ENCODE measurements around the gene FAM110D.

The FAM110D gene

DNA sequence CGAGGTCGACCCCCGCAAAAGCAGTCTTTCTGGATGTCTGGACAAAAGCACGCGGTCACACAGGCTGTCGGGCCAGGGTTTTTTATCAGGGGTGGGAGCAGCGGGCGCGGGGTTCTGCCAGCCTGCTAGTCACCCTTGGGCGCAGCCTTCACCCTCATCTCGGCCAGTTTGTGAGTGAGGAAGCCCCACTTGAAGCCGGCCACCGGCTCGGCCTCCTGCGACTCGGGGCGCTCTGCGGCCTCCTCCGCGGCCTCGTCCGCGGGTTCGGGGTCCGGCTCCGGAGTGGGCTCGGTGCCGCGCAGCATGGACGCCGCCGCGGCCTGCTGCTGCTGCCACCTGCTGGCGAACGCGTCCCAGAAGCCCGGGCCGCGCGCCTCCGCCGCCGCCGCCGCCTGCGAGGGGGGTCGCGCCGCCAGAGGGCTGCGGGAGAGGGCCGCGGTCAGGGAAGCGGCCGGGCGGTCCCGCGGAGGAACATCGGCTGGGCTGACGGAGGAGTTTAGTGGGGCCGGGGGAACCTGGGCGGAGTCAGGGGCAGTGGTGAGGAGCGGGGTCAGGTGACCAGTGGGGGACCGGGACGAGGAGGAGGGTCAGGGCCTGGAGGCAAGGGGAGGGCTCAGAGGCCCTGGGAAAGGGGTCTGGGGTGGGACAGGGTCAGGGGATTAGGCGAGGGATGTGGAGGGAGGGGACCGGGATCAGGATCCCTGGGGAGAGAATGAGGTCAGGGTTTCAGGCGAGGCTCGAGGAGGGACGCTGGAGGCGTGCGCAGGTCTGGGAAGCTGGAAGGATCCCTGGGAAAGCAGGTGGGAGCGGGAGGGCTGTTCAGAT is 5.4 kb downstream of the FAM110D start:
- DNase-seq = peak; percentile 52

DNA sequence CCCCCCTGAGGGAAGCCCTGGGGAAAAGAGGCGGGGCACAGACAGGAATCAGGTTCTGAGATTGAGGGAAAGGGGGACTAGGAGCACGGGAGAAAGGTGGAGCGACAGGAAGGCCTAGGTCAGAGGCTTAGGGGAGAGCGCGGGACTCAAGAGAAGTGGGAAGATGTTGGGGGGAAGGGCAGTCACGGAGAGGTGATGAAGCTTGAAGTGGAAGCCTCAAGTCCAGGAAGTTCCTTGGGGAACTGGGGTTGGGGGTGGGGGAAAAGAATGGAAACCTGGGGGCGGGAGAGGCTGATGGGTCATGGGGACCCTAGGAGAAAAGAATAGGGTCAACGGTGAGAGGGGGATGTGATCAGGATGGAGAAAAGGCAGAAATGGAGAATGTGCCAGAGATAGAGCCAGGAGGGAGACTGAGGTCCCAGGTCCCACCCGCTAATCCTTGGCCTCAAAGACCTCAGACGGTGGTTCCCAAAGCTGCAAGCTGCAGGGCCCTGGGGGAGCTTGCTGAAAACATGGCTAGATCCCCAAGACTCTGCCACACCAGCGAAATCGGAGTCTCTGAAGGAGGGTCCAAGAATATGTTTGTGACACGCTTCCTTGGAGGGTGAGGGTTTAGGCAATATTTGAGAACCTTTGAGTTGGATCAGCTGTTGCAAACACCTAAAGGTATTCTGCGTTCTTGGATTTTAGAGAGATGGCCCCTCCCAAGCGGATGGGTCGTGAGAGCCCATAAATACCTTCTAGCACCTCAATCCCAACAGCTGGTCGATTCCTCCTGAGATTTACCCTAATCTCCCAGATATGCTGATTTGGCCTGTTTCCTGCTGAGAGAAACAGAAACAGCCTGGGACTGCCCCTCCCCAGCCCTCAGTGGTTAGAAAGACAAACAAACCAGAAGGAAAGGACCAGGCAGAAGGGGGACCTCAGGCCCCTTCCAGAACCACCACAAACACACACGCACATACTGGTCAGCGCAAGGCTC is 6.3 kb downstream of the FAM110D start:
- DNase-seq = no peak

DNA sequence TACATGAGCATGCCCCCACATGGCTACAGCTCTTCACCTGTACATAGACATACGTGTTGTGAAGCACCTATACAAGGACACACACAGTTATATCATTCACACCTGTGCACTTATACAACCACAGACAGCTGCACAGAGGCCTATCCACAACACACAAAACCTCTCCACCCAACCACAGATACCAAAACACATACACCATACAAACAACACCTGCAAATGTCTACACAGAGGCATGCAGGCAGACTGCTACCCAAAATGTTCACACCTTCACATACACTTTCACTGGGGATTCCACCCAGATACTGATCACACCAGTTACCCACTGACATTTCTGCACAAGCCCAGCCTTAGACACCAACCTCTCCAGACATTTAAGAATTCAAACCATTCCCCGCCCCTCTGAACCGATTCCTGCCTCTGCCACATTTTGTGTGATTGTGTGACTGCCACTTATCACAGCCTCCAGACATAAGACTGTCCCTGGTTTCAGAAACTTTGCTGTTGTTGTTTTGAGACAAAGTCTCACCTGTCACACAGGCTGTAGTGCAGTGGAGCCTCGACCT is 7.9 kb downstream of the FAM110D start:
- DNase-seq = no peak

DNA sequence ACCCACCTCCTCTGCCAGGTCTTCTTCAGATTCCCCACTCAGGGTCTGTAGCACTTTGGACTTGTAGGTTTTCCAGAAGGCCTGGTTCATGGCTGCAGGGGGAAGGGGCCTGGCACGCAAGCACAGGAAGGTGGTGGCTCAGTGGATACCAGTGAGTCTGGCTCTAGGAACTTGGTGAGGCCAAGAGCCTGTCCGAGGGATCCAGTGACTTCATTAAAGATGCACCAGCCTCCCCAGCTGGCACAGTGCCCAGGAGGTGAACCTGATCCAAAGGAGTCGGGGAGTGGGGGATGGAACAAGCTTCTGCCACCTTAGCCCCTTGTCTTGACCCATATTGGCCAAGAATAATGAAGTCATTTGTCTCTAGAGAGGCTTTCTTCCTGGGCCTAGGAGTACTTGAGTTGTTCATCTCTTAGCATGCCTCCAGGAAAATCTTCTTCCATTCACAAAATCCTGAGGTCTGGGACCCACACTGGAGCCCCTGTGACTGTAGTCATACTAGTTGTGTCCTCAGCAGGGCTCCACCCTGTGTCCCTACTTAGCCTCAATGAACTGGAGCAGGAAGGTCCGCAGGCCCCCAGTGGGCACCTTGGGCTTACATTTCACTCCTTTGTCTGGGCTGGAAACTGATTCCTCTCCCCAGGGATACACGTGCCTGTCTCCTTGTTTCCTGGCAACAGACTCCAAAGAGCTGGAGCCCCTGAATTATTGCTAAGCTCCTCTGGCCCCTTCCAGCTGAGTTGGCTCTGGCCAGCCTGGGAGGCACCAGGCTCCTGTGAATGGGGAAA is 9.7 kb downstream of the FAM110D start, which contains the start of gene C1orf232:
Gene C1orf232, minus strand, starts transcription at position 554 of the 788 bp plus-strand sequence. Its CDS starts 464 bp downstream, at position 90.
- DNase-seq = peak; percentile 2

DNA sequence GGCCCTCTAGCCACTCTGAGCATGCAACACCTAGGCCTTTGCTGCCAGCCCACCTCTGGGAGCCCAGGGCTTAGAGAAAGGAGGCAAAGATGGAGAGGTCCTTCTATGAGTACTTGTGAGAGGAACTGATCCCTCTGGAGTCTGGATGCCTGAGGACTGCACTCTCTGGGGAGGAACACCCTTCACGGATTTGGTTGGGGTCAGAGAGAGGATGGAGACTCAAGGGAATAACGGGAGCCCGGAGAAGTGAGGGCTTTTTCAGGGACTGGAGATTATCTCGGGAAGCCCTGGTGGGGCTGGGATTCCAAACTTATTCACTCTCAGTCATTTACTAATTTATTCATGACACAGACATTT is 10.3 kb downstream of the FAM110D start:
- peak; percentile 45 for DNase-seq

DNA sequence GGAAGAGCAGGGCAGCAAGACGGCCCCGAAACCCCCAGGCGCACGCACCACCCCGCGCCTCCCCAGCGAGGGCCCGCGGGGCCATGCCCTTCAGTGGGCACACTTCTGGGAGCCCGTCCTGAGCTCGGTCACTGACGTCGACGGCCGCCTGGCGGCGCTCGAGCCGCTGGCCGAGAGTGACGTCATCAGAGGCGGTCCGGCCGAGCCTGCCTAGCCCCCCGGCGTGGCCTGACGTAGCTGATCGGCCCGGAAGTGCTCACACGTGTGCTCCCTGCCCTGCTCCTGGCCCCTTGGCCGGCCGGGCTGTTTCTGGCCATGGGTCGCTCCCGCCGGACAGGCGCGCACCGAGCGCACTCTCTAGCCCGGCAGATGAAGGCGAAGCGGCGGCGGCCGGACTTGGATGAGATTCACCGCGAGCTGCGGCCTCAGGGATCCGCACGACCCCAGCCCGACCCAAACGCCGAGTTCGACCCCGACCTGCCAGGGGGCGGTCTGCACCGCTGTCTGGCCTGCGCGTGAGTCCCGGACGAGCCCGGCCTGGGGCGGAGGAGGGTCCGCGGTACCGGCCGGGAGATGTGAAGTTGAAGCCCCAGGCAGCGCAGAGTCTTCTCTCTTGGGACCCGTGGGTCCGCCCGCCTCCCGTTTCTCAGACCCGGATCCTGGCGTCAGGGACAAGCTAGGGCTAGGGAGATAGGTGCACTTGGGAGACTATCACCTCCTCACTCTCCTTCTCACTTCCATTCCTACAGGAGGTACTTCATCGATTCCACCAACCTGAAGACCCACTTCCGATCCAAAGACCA is 11.0 kb downstream of the FAM110D start, which contains the start of gene ZNF593:
Gene ZNF593, plus strand, starts transcription at position 240 of the 803 bp plus-strand sequence. Its CDS starts 76 bp downstream, at position 316.
- DNase-seq = peak; percentile 92

DNA sequence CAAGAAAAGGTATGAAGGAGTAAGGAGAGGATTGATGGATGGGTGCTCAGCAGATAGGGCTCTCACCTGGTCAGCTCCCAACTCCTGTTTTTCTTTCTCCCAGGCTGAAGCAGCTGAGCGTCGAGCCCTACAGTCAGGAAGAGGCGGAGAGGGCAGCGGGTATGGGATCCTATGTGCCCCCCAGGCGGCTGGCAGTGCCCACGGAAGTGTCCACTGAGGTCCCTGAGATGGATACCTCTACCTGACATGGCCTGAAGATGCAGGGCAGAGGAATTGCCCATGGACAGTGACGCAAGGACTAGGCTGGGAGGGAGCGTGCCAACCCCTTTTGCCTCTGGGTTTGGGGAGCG is 11.6 kb downstream of the FAM110D start:
- DNase-seq = no peak

DNA sequence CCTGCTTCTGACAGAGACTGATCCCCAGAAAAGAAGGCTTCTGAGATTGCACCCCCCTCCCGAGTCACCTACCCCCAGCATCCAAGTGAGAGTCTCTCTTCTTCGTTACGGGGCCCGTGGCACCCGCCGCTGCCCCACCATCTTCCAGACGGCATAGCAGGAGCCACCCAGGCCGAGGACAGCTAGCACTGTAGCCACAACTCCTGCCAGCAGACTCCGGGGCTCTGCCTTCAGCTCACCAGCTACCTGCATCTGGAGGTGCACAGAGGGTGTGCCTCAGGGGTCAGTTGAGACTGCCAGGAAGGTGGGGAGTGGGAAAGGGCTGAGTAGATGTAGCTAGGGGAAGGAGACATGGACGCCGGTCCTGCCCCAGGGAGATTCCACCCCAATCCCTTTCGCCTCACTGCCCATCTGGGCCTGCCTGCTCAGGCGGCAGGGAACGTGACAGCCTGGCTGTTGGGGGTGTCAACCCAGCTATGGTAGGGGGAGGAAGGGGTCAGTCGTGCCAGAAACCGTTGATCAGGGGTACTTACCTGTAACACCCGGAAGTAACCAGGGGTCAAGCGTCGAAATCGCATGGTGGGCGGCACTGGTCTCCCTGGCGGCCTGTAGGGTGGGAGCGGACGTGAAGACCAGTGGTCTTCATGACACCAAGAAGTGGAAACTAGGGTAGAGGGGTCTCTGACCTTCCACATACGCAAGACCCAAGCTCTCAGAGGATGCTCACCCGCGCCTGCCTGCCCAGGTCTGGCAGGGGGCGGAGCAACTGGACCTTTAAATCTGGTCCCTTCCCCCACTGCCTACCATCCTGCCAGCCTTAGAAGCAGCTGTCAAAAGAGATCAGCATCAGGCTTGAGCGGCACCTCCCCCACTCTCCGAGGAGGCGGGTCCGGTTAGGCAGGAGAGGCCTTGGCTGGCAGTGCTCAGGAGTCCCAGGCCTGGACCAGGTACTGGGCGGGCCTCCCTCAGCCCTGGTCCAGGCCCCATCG is 12.5 kb downstream of the FAM110D start, which contains the start of gene ZNF593OS:
Gene ZNF593OS, minus strand, starts transcription at position 749 of the 989 bp plus-strand sequence. Its CDS starts 171 bp downstream, at position 578.
- no peak for DNase-seq

DNA sequence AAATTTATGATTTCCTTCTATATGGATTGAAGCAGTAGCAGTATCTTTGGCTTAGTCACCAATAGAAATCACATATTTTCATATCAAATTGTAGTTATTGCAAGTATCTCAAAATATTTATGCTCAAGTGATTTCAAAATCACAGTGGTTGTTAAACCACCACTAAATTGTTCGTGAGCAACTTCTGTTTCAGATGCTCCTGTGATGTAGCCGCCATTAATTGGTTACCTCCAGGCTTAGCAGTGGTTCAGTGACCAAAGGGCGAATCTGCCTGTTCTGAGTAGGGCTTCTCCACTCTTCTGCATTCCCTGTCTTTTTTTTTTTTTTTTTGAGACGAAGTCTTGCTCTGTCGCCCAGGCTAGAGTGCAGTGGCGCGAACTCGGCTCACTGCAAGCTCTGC is 16.5 kb downstream of the FAM110D start:
- no peak for DNase-seq

DNA sequence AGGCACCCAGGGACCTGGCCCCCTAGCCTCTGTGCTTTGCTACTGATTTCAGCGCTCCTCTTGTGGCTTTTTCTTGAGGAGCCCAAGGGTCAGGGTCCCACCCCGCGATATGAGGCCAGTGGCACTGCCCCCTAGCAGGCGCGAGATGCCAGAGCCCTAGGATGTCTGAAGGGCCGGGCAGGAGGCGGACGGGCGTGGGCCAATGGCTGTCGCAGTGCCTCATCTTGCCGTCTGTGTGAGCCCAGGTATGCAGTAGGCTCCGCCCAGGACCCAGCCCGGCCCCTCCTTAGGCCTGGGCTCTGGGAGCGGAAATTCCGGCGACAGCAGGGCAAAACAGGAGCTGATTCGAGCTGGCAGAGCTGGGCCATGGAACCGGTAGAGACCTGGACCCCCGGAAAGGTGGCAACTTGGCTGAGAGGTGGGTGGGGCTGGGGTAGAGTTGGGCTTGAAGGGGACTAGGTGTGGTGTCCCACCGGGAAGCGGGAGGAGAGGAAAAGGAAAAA is 18.4 kb downstream of the FAM110D start, which contains the start of gene CNKSR1:
Gene CNKSR1, plus strand, starts transcription at position 310 of the 503 bp plus-strand sequence. Its CDS starts 57 bp downstream, at position 367.
- no peak for DNase-seq

DNA sequence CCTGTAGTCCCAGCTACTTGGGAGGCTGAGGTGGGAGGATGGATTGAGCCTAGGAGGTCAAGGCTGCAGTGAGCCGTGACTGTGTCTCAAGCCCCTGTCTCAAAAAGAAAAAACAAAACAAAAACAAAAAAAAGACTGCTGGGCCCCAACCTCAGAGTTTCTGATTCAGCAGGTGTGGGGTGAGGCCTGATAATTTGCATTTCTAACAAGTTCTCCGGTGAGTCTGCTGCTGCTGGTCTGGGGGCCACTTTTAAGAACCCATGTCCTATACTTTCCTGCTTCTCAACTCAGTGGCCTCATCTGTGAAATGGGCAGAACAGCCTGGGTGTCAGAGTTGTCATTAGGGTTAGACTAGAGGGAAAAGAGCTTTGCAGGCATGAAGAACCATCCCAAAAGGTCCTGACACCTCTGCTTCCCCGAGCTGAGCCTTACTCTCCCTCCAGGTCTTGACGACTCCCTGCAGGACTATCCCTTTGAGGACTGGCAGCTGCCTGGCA is 21.2 kb downstream of the FAM110D start:
- DNase-seq = no peak

DNA sequence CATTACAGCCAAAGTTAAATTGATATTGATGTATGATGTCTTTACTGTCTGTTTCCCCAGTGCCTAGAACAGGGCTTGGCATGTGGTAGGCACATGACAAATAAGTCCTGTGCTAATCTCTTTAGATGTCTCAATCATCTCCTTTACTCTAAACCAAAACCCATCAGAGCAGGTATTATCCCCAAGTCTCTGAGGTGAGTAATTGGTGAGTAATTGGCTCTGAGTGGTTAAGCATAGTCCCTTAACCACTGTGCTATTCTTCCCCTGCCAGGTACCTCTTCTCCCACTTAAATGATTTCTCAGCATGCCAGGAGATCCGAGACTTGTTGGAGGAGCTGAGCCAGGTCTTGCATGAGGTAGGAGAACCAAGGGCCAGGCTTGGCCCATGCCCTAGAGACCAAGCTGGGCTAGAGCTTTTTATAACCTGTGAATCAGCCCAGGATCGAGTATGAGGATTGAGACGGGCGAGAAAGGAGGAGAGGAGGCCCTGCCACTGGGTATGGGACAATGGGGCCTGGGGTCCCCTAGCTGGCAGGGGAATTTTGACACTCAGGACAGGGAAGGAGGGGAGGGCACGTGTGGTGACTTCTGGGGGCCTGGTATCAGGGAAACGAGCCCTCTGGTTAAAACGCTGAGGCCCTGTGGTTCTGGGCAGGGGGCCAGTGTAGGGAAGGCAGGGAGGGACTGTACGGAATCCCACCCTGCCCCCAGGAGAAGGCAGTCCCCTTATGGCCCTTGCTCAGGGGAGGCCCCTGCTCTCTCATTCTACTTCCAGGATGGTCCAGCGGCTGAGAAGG is 22.9 kb downstream of the FAM110D start:
- DNase-seq = no peak

DNA sequence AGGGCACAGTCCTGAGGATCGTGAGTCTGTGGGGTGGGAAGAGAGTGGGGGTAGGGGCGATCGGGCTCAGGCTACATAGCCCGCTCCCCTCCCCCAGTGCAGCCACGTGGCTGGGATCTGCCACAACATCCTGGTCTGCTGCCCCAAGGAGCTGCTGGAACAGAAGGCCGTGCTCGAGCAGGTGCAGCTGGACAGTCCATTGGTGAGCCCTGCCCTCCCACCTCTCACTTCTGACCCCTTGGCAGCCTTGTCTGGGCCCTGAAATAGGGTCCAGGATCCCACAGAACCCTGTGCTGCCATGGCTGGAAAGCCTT is 23.5 kb downstream of the FAM110D start:
- DNase-seq = no peak

DNA sequence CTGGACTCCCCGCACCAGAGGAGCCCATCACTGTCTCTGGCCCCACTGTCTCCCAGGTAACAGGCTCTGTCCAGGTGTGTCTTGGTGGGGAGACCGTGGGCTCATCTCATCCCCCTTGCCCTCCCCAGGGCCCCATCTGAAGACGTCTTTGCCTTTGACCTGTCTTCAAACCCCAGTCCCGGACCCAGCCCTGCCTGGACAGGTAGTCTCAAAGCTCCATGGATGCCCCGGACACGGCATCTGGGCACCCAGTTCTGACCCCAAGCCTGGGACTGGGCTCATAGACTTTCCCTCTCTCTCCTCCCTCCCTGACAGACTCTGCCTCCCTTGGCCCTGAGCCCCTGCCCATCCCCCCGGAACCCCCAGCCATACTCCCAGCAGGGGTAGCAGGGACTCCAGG is 25.2 kb downstream of the FAM110D start:
- no peak for DNase-seq

DNA sequence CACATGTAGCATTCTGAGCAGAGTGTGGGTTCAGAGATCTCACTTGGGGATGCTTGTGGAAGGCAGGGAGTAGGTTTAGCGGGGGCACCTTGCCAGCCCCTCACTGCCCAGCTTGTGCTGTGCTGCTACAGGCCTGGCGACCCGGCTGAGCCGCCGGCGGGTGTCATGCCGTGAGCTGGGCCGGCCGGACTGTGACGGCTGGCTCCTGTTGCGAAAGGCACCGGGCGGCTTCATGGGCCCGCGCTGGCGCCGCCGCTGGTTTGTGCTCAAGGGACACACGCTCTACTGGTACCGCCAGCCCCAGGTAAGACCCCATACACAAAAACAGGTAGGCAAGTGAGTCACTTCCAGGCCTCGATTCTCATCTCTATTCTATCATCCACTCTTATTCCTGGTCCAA is 26.0 kb downstream of the FAM110D start:
- DNase-seq = no peak

DNA sequence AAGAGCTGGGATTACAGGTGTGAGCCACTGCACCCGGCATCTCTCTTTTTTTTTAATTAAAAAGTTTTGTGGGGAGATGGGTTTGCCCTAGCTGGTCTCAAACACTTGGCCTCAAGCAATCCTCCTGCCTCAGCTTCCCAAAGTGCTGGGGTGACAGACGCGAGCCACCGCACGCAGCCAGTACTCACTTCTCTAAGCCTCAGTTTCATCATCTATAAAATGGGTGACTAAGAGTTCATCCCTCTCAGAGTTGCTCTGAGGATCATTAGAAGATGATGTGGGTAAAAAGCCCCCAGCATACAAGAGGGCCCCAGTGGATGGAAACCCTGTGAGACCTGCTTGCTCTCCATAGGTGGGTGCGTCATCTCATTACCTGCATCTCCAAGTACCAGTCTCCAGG is 29.0 kb downstream of the FAM110D start:
- DNase-seq = no peak

DNA sequence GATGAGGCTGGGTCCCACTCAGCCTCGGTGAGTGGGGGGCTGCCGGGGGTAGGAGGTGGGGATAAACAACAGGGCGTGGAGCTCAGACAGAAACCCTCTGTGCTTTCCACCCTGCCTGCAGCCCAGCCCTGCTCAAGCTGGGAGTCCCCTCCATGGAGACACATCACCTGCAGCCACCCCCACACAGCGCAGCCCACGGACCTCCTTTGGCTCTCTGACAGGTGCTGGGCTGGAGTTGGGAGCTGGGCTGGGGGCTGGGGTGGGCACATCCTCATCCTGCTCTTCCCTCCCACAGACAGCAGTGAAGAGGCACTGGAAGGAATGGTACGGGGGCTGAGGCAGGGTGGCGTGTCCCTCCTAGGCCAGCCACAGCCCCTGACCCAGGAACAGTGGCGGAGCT is 29.6 kb downstream of the FAM110D start:
- DNase-seq = no peak

DNA sequence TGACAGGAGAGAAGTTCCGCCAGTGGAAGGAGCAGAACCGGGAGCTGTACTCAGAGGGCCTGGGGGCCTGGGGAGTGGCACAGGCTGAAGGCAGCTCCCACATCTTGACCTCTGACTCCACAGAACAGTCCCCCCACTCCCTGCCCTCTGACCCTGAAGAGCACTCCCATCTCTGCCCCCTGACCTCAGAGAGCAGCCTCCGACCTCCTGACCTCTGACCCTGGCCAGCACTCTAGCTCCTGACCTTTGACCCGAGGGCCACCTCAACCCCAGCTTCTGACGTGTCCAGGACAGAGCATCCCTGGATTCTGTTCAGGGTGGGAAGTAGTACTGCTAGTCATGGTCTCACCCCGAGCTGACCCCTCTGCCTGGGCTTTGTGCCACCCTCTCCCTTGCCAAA is 30.5 kb downstream of the FAM110D start:
- no peak for DNase-seq

DNA sequence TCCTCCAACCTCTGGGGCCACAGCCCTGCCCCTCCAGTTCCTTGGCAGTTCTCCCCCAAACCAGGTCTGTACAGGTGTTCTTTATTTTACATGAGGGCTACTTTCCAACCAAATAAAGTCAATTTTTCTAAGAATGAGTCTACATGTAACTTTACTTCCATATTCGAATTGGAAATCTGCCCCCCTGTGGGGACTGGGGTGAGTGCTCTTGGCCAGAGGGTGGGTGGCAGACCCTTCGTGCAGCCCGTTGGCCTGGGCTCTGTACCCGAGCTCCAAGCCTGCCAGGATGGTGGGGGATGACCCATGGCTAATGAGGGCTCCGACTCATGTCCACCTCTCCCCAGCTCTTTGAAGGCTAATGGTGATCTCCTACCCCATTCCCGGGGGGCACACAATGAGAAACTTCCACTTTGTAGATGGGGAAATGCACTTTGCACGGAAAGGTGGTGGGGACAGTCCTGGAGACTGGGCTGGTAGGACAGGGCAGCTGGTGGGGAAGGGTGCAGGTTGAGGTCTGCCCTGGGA is 30.9 kb downstream of the FAM110D start:
- DNase-seq = no peak

All from midbrain (tissue), 1 donor.